Right lobe of liver (tissue), 6 donors: ENCODE data around the gene ADGRA1. TPM values are rescaled to one million over a fixed set of nuclear protein-coding genes. Genes with fewer than 3 reads are reported as not detected.
A peak's percentile ranks its signal among the peaks of the same experiment; 100 is the strongest.

ENCODE experiments used
- ATAC-seq, 4 donors: fragments of 200-7000 bp; cut with Tn5 transposase; one replicate each; pipeline ENCODE4 v1.9.1; 2020; ENCODE audit warnings: mild to moderate bottlenecking in 4 of 4, moderate library complexity in 4 of 4
- DNase-seq, 3 donors: peaks; one replicate each; pipeline ENCODE4 v3.0.0-alpha.2; 2020
- H3K27ac ChIP-seq, 3 donors: fragments of 200-600 bp; one replicate each; pipeline ENCODE4 v1.8.0; 2022
- H3K27me3 ChIP-seq, 2 donors: fragments of 200-600 bp; one replicate each; pipeline ENCODE4 v1.8.0; 2022
- H3K36me3 ChIP-seq, 4 donors: fragments of 200-600 bp; sonication (generic) in 1 of 4; one replicate each; pipeline versions ENCODE4 v1.5.1 to v1.8.0; 2017 to 2022; ENCODE audit warnings: control low read depth in 1 of 4
- H3K4me1 ChIP-seq, 4 donors: fragments of 200-600 bp; sonication (generic) in 1 of 4; one replicate each; pipeline versions ENCODE4 v1.5.1 to v1.8.0; 2017 to 2022; ENCODE audit warnings: control low read depth in 1 of 4
- H3K4me3 ChIP-seq, 3 donors: fragments of 200-600 bp; one replicate each; pipeline ENCODE4 v1.8.0; 2022
- H3K9me3 ChIP-seq, 4 donors: fragments of 200-600 bp; sonication (generic) in 1 of 4; one replicate each; pipeline versions ENCODE4 v1.5.1 to v1.8.0; 2017 to 2022; ENCODE audit warnings: control low read depth in 1 of 4
- CTCF ChIP-seq, 4 donors: fragments of 200-600 bp in 3 of 4; fragments of 450-650 bp in 1 of 4; IDR thresholded peaks; one replicate each; pipeline versions ENCODE4 v1.5.1 to v1.8.0; 2016 to 2022; ENCODE audit warnings: antibody characterized with exemption in 4 of 4, mild to moderate bottlenecking in 2 of 4
- POLR2A ChIP-seq: fragments of 450-650 bp; IDR thresholded peaks from one replicate; pipeline ENCODE4 v1.6.1; 2017; ENCODE audit warnings: antibody characterized with exemption, mild to moderate bottlenecking
- WGBS: methylation state at CpG from one replicate; pipeline ENCODE4 v1.1.6; 2018; ENCODE audit warnings: low coverage, low lambda C conversion rate; ENCODE audit not compliant: insufficient coverage; ENCODE audit errors: missing lambda C conversion rate; 5-methylcytosine and 5-hydroxymethylcytosine counted together
- intact Hi-C, 2 donors: fragments of 100-400 bp; cut with DNase I; formaldehyde crosslinking; loops; one replicate each; pipeline versions ENCODE4 v1.11.2 to v1.14.1; 2022
- total RNA-seq, 6 experiments: library from RNA; depleted of rRNA in 2 of 6; stranded (reverse); fragments of >200 nt in 2 of 6; fragmentation: NEBNext Ultra II Directional in 3 of 6; extraction: Animal tissue kit (Norgen Biotek cat#: 25700) in 3 of 6; gene quantifications; one replicate each; pipeline versions ENCODE4 v1.1.0 to v1.2.4, GENCODE V29; 2016 to 2023
- donor health status: DM: no; HTN: yes; CAD: no.
- donor health status: DM: no; HTN: no; CAD: no.
- donor health status: DM: no; HTN: no; CAD: no.
- donor health status: DM: no; HTN: yes; CAD: no.
- donor health status: DM: no; HTN: yes; CAD: no.

ADGRA1 gene
- total RNA-seq, 6 experiments from 2014 or later: 0.10 to 0.46 (median 0.16) TPM; not detected in 1

DNA sequence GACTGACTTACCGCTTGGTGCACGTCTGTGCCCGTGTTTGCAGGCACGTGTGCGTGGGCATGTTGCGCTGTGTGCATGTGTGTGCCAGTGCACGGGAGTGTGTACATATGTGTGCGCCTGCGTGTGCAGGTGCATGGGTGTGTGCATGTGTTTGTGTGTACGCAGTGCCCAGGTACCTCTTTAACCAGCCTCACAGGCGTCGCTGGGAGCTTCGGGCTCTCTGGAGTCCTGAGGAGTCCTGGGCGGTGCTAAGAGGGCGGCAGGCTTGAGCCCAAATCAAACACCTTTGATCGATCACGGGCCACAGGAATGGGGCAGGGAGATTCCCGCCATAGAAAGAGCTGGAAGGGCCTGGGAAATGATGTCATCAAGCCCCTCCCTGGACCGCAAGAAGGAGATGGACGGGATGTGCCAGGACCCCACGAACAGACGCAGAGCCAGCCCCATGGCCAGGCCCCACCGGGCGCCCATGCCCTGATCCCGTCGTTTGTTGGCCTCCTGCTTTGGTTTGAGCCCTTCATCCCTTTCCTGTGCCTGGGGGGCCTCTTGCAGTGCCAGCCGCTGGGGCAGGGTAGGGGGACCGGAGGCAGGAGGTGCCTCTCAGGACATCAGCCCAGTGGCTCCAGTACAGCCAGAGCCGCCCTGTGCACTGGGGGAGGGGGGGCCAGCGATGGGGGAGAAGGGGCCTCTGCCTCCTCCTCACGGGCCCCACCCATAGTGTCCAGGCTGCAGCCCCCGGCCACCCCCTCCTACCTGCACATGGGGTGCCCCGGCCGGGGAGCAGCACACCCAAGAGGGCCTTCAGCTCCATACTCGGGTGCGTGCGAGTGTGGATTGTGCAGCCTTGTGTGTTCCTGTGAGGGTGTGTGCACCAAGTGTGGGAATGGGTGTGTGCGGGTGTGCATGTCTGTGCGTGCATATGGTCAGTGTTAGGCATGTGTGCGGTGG, 78.1 kb downstream of the ADGRA1 start:
- no peak for TF ChIP-seq POLR2A
- no peak for TF ChIP-seq CTCF (IDR thresholded peaks at IDR 0.05)
- Histone ChIP-seq H3K4me1 (peaks cover 0 to 28% (median 11%) of the 10 kb centered on the region in 4 donors), H3K4me3 (no peak overlapping the region), H3K27ac (no peak overlapping the region), H3K27me3 (no peaks in the 10 kb centered on the region), H3K36me3 (no peaks in the 10 kb centered on the region), H3K9me3 (no peaks in the 10 kb centered on the region)
- peak in 2 of 4 donors; percentile 4 to 14 for ATAC-seq
- peak in 1 of 3 donors; percentile 46 for DNase-seq
- intact Hi-C loops: no loop called here
- WGBS: 89% methylated on average over 7 of the region's 40 CpGs

DNA sequence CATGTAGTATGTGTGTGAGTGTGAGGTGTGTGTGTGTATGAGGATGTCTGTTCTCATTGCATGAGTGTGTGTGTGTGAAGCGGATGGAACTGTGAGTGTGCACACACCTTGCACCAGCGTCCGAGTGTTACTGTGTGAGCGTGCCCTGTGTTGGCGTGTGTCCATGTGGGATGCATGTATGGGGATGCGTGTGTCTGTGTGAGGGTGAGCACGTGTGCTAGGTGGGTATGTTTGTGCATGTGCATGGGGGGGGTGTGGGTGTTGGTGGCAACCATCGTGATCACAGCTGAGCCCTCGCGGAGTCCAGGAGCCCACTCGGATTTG, 78.7 kb downstream of the ADGRA1 start:
- H3K4me3 ChIP-seq: no peak overlapping the region
- no peaks in the 10 kb centered on the region for H3K36me3 ChIP-seq
- intact Hi-C loops: no loop called here
- no CpG with 5 or more reads among the region's 11 CpGs for WGBS
- no peak for ATAC-seq
- TF ChIP-seq CTCF (IDR thresholded peaks at IDR 0.05) (no peak), POLR2A (no peak)
- peak in 1 of 3 donors; percentile 41 for DNase-seq
- no peaks in the 10 kb centered on the region for H3K9me3 ChIP-seq
- no peaks in the 10 kb centered on the region for H3K27me3 ChIP-seq
- peaks cover 0 to 22% (median 8%) of the 10 kb centered on the region in 4 donors for H3K4me1 ChIP-seq
- H3K27ac ChIP-seq: no peak overlapping the region

- Histone ChIP-seq H3K9me3 (no peaks in the 10 kb centered on the region), H3K36me3 (no peaks in the 10 kb centered on the region), H3K27ac (no peak overlapping the region), H3K4me3 (no peak overlapping the region), H3K27me3 (no peaks in the 10 kb centered on the region), H3K4me1 (peaks cover 0 to 16% (median 5%) of the 10 kb centered on the region in 4 donors)
- ATAC-seq: no peak
- intact Hi-C loops: no loop called here
- WGBS: 86% methylated on average over 10 of the region's 66 CpGs
- peak in 1 of 3 donors; percentile 41 for DNase-seq
- TF ChIP-seq POLR2A (no peak), CTCF (IDR thresholded peaks at IDR 0.05) (no peak)
These were observed 79.3 kb downstream of the ADGRA1 start for GRCh38 chr10:133166828-133167692.

DNA sequence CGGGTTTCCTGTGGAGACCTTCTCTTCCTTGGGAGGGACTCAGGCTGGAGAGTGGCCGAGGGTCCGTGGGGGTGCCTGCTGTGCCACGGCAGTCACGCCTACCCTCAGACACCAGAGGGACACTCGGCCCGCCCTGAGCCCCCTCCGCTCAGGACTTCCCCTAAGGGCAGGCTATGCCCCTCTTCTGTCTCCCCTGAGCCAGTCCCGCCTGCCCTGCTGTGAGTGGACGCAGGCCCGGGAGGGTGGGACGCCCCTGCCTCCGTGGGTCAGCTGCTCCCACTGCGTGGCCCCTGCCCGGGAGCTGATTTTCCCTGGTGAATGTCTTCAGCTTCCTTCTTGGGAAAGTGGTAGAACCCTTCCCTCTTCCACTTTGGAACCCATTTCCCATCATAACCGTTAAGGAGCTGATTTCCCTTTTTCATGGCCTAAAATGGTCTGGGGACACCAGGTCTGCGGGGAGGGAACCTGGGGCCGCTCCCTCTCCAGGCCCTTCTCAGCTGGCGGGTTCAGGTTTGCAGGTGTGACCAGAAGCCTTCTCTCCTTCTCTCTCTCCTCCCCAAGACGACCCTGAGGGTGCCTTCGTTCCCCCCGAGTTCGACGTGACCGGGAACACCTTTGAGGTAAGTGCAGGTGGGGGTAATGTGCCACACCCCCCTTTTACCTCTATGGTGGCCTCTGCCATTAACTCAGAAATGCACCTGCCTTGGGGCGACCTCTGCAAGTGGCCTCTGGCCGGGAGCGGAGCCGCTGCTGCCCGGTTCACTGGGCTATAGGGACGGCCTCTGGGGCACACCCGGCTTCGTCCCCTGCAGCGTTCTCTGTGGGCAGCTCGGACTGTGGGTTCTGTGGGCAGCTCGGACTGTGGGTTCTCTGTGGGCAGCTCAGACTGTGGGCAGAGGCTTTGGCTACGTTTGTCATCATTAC, 80.2 kb downstream of the ADGRA1 start:
- peak in 1 of 3 donors; percentile 18 for DNase-seq
- Histone ChIP-seq H3K27ac (no peak overlapping the region), H3K4me1 (peaks cover 0 to 7% (median 2%) of the 10 kb centered on the region in 4 donors), H3K27me3 (no peaks in the 10 kb centered on the region), H3K36me3 (no peaks in the 10 kb centered on the region), H3K4me3 (no peak overlapping the region), H3K9me3 (no peaks in the 10 kb centered on the region)
- TF ChIP-seq CTCF (IDR thresholded peaks at IDR 0.05) (no peak), POLR2A (no peak)
- intact Hi-C loops: no loop called here
- ATAC-seq: no peak
- 76% methylated on average over 4 of the region's 37 CpGs for WGBS
